Liver (tissue), 9 donors: ENCODE data around the gene CEP68. TPM values are rescaled to one million over a fixed set of nuclear protein-coding genes. Genes with fewer than 3 reads are reported as not detected.

Experiments used
- DNase-seq: peaks from one replicate; pipeline ENCODE4 v3.0.0-alpha.2; 2017; ENCODE audit warnings: low spot score
- H3K27ac ChIP-seq, 2 donors: one replicate each; pipeline ENCODE4 v1.7.0; 2013; ENCODE audit warnings: inconsistent platforms in 2 of 2, low read length in 2 of 2, control low read depth in 1 of 2, low read depth in 1 of 2, mild to moderate bottlenecking in 1 of 2
- H3K27me3 ChIP-seq, 4 donors: one replicate each; pipeline versions ENCODE4 v1.6.1 to v1.7.0; 2013; ENCODE audit warnings: low read length in 3 of 4, inconsistent platforms in 1 of 4, mild to moderate bottlenecking in 1 of 4, moderate library complexity in 1 of 4; ENCODE audit not compliant: control insufficient read depth in 4 of 4, insufficient read depth in 4 of 4
- H3K36me3 ChIP-seq, 4 donors: one replicate each; pipeline versions ENCODE4 v1.6.1 to v1.7.0; 2013; ENCODE audit warnings: low read length in 3 of 4, mild to moderate bottlenecking in 3 of 4, low read depth in 1 of 4, moderate library complexity in 1 of 4; ENCODE audit not compliant: control insufficient read depth in 4 of 4, insufficient read depth in 3 of 4
- H3K4me1 ChIP-seq, 4 donors: one replicate each; pipeline versions ENCODE4 v1.6.1 to v1.7.0; 2013; ENCODE audit warnings: low read length in 3 of 4, mild to moderate bottlenecking in 3 of 4, moderate library complexity in 1 of 4; ENCODE audit not compliant: control insufficient read depth in 4 of 4, insufficient read depth in 4 of 4
- H3K4me3 ChIP-seq, 3 donors: one replicate each; pipeline versions ENCODE4 v1.6.1 to v1.7.0; 2013; ENCODE audit warnings: low read length in 3 of 3, control low read depth in 1 of 3, low read depth in 1 of 3, mild to moderate bottlenecking in 1 of 3
- H3K9ac ChIP-seq, 2 donors: one replicate each; pipeline ENCODE4 v1.7.0; 2013; ENCODE audit warnings: low read length in 2 of 2, mild to moderate bottlenecking in 2 of 2, moderate library complexity in 2 of 2, control low read depth in 1 of 2, low read depth in 1 of 2
- H3K9me3 ChIP-seq, 4 donors: one replicate each; pipeline versions ENCODE4 v1.6.1 to v1.7.0; 2013; ENCODE audit warnings: low read length in 3 of 4; ENCODE audit not compliant: control insufficient read depth in 4 of 4
- EGR1 ChIP-seq, 2 donors: IDR thresholded peaks; 2 replicates each; pipeline ENCODE4 v1.6.1; 2016 to 2018; ENCODE audit warnings: antibody characterized with exemption in 2 of 2, low read depth in 2 of 2
- FOXA1 ChIP-seq: IDR thresholded peaks from 2 replicates; pipeline ENCODE4 v1.6.1; 2016; ENCODE audit warnings: antibody characterized with exemption
- FOXA2 ChIP-seq: IDR thresholded peaks from 2 replicates; pipeline ENCODE4 v1.6.1; 2016; ENCODE audit warnings: antibody characterized with exemption
- GABPA ChIP-seq, 2 donors: IDR thresholded peaks in 1 of 2; conservative IDR thresholded peaks in 1 of 2; 2 replicates each; pipeline ENCODE4 v1.6.1; 2016; ENCODE audit warnings: antibody characterized with exemption in 2 of 2, mild to moderate bottlenecking in 1 of 2, moderate library complexity in 1 of 2
- HNF4A ChIP-seq, 2 donors: conservative IDR thresholded peaks; 2 replicates each; pipeline ENCODE4 v1.6.1; 2016; ENCODE audit warnings: antibody characterized with exemption in 2 of 2, mild to moderate bottlenecking in 2 of 2
- HNF4G ChIP-seq: IDR thresholded peaks from 2 replicates; pipeline ENCODE4 v1.6.1; 2016; ENCODE audit warnings: antibody characterized with exemption
- JUND ChIP-seq, 2 donors: IDR thresholded peaks; 2 replicates each; pipeline ENCODE4 v1.6.1; 2016; ENCODE audit warnings: antibody characterized with exemption in 2 of 2
- MAX ChIP-seq: IDR thresholded peaks from 2 replicates; pipeline ENCODE4 v1.6.1; 2016; ENCODE audit warnings: antibody characterized with exemption
- NR2F2 ChIP-seq: IDR thresholded peaks from 2 replicates; pipeline ENCODE4 v1.6.1; 2016; ENCODE audit warnings: antibody characterized with exemption
- RAD21 ChIP-seq, 2 donors: IDR thresholded peaks; 2 replicates each; pipeline ENCODE4 v1.6.1; 2016; ENCODE audit warnings: antibody characterized with exemption in 2 of 2, mild to moderate bottlenecking in 2 of 2
- REST ChIP-seq: IDR thresholded peaks from 2 replicates; pipeline ENCODE4 v1.6.1; 2016; ENCODE audit warnings: antibody characterized with exemption, mild to moderate bottlenecking
- RXRA ChIP-seq, 2 donors: IDR thresholded peaks; 2 replicates each; pipeline ENCODE4 v1.6.1; 2017 to 2018; ENCODE audit warnings: antibody characterized with exemption in 2 of 2, mild to moderate bottlenecking in 1 of 2
- SP1 ChIP-seq: IDR thresholded peaks from 2 replicates; pipeline ENCODE4 v1.6.1; 2018; ENCODE audit warnings: antibody characterized with exemption, mild to moderate bottlenecking
- TAF1 ChIP-seq: conservative IDR thresholded peaks from 2 replicates; pipeline ENCODE4 v1.6.1; 2016; ENCODE audit warnings: antibody characterized with exemption, mild to moderate bottlenecking
- YY1 ChIP-seq: IDR thresholded peaks from 2 replicates; pipeline ENCODE4 v1.6.1; 2016; ENCODE audit warnings: antibody characterized with exemption, mild to moderate bottlenecking
- WGBS: extraction: QIAGEN DNeasy Blood & Tissue Kit; methylation state at CpG from one replicate; pipeline ENCODE4 v1.1.7; 2013; 5-methylcytosine and 5-hydroxymethylcytosine counted together
- polyA plus RNA-seq, 2 donors: library from polyadenylated mRNA; stranded (reverse) in 1 of 2; unstranded in 1 of 2; fragments of 200-250 nt in 1 of 2; fragments of >200 nt in 1 of 2; fragmentation: Nextera tagmentation in 1 of 2; extraction: Ambion mirVana in 1 of 2; gene quantifications; one replicate each; pipeline versions ENCODE4 v1.2.1 to v1.2.3, GENCODE V29; 2013 to 2015
- total RNA-seq, 2 donors: library from RNA; depleted of rRNA; stranded (reverse); fragments of >200 nt; gene quantifications; one replicate each; pipeline ENCODE4 v1.2.3, GENCODE V29; 2014
- TF ChIP-seq, protein P1 (sequence below): IDR thresholded peaks from 2 replicates; pipeline ENCODE4 v1.6.1; 2016; ENCODE audit warnings: antibody characterized with exemption
- TF ChIP-seq, protein P2 (sequence below): fragments of 150-350 bp; IDR thresholded peaks from 2 replicates; pipeline ENCODE4 v1.5.1; 2017; ENCODE audit warnings: improper control_type of control experiment, low read depth, low read length; ENCODE audit not compliant: missing input control
- TF ChIP-seq, protein P3 (sequence below): IDR thresholded peaks from 2 replicates; pipeline ENCODE4 v1.6.1; 2016; ENCODE audit warnings: antibody characterized with exemption
- donor health status: healthy.
- donor health status: healthy.
- donor health status: healthy.
- donor health status: healthy.
- donor health status: healthy.

The CEP68 gene
- total and polyA plus RNA-seq, 4 donors, result 2.1 to 5.8 (median 4.1) TPM

DNA sequence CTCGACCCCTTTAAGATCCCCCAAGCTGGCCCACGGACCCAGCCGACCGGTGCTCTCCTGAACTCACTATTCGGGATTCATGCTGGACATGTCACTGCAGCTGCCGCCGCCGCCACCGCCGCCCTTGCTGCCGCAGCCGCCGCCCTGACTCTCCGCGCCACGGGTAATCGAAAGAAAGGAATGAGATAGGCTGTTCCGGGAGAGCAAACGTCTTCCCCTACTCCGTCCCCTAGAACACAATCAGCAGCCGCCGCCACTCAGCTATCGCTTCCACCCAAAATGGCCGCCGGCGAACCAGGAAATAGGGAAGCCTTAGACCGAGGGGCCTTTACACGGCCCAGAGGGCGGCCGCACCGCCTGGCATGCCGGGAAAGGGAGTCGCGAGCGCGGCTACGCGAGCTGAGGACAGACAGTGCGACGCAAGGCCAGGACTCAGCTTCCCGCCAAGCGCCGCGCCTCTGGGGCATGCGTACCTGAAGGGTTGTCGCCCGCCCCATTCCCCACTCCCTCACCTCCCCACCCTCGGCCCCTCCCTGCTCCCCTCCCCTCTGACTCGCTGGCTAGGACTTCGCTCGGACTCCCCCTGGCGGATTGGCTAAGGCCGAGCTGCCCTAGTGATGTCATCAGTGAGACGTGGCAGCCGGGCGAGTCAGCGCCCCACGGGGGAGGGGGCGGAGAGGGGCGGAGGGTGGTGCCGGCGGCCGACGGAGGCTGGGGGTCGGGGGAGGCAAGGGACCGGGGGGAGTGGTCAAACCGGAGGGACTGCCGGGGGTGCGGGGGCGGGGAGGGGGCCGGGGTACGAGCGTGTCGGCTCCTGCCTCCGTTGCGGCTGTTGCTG, 73.8 kb downstream of the CEP68 start, which contains the start of gene RAB1A:
Gene RAB1A, minus strand, starts transcription at position 281 of the 838 bp plus-strand sequence. Its CDS starts 191 bp downstream, at position 90.
- TF ChIP-seq RXRA (IDR thresholded peaks at IDR 0.05) (peak; percentile 56 to 76), FOXA2 (peak; percentile 23), MAX (peak; percentile 63), TAF1 (peak; percentile 79), FOXA1 (no peak), JUND (IDR thresholded peaks at IDR 0.05) (peak; percentile 64 to 73), GABPA (IDR thresholded peaks at IDR 0.05 in 1 of 2, conservative IDR thresholded peaks at IDR 0.05 in 1 of 2) (peak in 1 of 2 donors; percentile 23), REST (peak; percentile 95), RAD21 (IDR thresholded peaks at IDR 0.05) (peak in 1 of 2 donors; percentile 38), SP1 (peak; percentile 75), YY1 (peak; percentile 99), HNF4G (peak; percentile 32), HNF4A (conservative IDR thresholded peaks at IDR 0.05) (peak; percentile 68 to 81), NR2F2 (peak; percentile 60), EGR1 (IDR thresholded peaks at IDR 0.05; ENCODE audit: low read depth in 2 of 2) (peak in 1 of 2 donors; percentile 70)
- TF ChIP-seq, protein P1, sequence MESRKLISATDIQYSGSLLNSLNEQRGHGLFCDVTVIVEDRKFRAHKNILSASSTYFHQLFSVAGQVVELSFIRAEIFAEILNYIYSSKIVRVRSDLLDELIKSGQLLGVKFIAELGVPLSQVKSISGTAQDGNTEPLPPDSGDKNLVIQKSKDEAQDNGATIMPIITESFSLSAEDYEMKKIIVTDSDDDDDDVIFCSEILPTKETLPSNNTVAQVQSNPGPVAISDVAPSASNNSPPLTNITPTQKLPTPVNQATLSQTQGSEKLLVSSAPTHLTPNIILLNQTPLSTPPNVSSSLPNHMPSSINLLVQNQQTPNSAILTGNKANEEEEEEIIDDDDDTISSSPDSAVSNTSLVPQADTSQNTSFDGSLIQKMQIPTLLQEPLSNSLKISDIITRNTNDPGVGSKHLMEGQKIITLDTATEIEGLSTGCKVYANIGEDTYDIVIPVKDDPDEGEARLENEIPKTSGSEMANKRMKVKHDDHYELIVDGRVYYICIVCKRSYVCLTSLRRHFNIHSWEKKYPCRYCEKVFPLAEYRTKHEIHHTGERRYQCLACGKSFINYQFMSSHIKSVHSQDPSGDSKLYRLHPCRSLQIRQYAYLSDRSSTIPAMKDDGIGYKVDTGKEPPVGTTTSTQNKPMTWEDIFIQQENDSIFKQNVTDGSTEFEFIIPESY, result peak; percentile 81
- TF ChIP-seq, protein P2, sequence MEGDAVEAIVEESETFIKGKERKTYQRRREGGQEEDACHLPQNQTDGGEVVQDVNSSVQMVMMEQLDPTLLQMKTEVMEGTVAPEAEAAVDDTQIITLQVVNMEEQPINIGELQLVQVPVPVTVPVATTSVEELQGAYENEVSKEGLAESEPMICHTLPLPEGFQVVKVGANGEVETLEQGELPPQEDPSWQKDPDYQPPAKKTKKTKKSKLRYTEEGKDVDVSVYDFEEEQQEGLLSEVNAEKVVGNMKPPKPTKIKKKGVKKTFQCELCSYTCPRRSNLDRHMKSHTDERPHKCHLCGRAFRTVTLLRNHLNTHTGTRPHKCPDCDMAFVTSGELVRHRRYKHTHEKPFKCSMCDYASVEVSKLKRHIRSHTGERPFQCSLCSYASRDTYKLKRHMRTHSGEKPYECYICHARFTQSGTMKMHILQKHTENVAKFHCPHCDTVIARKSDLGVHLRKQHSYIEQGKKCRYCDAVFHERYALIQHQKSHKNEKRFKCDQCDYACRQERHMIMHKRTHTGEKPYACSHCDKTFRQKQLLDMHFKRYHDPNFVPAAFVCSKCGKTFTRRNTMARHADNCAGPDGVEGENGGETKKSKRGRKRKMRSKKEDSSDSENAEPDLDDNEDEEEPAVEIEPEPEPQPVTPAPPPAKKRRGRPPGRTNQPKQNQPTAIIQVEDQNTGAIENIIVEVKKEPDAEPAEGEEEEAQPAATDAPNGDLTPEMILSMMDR, result peak; percentile 38
- TF ChIP-seq, protein P3, sequence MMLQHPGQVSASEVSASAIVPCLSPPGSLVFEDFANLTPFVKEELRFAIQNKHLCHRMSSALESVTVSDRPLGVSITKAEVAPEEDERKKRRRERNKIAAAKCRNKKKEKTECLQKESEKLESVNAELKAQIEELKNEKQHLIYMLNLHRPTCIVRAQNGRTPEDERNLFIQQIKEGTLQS, result peak; percentile 64
- H3K4me1 ChIP-seq, result peaks cover 12 to 24% (median 18%) of the 10 kb centered on the region in 4 donors
- peak within 1 kb of the TSS; percentile 80 to 100 for H3K9ac ChIP-seq
- H3K27ac ChIP-seq, result peak within 1 kb of the TSS; percentile 99 to 100
- H3K4me3 ChIP-seq, result peak within 1 kb of the TSS; percentile 93 to 99 (median 98)
- H3K9me3 ChIP-seq, result no peaks in the 10 kb centered on the region
- no peaks in the 10 kb centered on the region for H3K36me3 ChIP-seq
- WGBS, result under 1% methylated on average over 76 of the region's 76 CpGs
- H3K27me3 ChIP-seq, result no peaks in the 10 kb centered on the region
- peak; percentile 97 for DNase-seq
